ENCODE results near the gene FAM222A. TPM values are rescaled to one million over a fixed set of nuclear protein-coding genes. Genes with fewer than 3 reads are reported as not detected.

FAM222A gene
- total RNA-seq, 1 donor from 2014 or later = 0.73 TPM

DNA sequence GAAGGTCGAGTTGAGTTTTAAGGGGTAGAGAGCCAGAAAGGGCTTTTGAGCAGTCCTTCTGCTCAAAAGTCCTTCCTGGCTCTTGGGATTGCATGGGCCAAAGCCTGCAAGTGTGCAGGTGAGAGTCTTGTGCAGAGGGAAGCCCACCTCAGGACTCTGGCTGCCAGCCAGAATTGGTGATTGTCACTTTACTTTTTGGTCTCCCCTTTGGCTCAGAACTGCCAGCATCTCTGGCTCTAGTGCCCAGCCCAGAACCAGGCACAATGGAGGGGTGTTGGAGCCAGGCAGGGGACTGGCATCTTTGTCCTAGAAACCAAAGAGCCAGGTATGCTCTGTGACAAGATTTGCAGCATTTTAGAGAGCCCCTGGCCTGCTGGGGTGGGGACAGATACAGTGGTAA, 23.5 kb downstream of the FAM222A start:
- no peak for DNase-seq (ENCODE audit: low spot score)

DNA sequence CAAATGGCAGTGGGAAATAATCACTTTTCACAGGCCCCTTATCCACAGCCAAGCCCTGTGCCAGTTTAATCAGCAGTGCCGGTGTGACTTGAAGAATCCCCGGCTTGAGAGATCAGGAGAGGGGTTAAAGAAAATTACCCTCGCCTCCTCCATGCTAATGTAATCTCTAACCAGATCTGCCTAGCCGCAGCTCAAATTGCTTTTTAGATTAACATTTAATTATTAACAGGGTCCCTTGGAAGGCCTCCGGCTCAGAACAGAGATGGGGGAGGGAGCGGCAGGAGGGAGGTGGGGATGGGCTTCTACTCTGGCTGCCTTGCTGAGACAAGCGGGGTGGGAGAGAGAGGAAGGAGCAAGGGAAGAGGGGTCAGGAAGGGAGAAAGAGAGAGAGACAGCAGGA, 24.0 kb downstream of the FAM222A start:
- no peak for DNase-seq (ENCODE audit: low spot score)

DNA sequence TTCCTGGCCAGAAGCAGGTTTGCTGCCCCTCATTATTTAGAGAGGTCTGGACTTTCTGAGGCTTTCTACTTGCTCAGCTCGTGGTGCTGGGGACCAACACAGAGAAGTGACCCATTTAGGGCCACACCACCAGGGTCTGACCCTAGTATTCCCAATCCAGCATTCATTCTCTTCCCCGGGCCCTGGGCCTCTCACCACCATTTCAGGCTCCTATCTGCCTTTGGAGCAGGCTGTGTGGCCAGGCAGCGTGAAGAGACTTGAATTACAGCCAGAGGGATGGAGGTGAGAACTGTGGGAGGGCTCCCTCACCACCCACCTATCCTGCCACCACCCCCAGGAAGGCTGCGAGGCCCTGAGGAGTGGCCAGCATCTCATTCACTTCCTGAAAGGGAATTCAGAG, 24.6 kb downstream of the FAM222A start:
- DNase-seq (ENCODE audit: low spot score) = no peak

DNA sequence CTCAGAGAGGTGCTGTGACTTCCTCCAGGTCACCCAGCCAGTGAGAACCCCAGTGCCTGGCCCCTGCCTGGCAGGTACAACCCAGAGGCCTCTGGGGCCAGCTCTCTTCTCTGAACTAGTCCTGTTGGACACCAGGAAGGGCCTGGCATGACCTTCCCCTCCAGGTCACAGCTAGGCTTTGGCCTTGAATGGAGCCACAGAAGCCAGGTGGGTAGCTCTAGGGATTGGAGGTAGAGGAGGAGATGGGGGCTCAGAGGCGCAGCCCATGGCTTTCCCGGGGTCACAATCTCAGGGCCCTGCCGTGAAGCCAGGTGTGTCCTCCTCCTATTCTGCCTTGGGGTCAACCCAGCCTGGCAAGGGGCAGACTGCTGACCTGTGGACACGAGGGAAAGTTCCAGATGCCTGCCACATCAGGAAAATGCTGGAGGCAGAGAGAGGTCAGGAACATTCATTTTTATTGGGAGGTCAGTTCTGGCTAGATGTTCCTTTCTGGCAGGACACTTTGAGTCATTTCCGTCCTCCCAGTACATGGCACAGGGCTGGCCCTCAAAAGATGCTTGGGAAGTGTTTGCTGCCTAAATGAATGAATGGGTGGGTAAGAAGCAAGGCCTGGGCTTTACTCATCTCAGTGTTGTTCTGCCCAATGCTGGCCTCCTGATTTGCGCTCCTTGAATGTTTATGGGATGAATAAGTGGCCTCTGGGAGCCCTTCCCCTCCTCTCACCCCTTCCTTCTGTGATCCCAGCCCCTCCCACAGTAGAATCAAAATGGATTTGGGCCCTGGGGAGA, 25.4 kb downstream of the FAM222A start:
- DNase-seq (ENCODE audit: low spot score) = no peak

DNA sequence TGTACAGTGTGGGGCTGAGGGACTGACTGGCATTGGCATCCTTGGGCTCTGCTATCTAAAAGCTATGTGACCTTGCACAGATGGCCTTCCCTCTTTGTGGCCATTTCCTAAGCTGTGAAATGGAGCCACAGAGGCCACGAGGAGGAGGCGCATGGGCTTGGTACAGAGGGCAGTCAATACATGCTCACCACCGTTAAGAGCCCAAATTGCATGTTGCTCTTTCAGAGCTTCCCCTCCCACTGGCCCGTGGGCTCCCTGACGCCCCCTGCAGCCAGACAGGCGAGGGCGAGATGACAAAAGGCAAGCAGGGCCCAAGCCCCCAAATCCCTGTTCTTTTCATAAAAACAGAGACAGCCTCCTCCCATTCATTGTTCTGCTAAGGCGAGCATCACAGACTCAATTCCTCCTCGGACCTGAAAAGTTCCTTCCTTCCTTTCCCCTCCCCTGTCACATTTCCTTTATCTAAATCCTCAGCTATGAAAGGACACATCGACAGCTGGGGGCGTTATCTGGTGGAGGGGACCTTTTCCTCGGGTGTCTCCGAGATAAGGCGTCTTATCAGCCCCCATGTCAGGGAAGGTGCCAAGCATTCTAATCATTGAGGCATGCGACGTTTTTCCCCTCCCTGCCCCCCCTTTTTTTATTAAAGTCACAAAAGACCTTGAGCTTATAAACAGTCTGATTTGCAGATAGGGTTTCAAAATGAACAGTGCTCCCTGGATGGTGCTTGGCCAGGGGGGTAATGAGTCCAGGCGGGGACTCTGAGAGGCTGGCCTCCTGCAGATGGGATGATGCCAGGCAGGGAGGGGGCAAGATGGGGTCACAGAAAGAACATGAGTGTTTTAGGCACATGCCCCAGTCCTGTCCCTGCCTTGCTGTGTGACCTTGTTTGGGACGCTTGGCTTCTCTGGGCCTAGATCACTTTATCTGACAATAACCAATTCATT, 26.4 kb downstream of the FAM222A start:
- DNase-seq (ENCODE audit: low spot score) = no peak

DNA sequence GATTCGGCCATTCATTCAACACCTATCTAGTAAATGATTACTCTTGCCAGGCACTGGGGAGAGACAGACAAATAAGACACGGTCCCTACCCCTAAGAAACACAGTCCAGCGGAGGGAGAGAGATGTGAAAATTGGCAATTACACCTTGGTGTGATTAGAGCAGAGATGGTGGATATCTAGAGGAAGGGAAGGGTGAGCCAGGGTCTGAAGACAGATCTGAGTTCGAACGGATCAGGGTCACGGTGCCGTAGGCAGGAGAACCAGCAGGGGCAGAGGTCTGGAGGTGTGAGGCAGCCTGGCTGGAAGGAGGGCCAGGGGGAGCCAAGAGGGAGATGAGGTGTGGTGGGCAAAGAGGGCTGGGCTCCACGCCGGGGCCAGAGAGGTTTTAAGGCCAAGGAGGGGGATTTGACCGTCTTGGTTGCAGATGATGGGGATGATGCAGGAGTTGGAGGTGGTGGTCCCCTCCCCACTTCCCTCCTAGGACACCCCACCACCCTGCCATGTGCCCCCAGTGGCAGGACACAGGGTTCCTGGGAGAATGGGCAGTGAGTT, 27.1 kb downstream of the FAM222A start:
- DNase-seq (ENCODE audit: low spot score) = no peak

DNA sequence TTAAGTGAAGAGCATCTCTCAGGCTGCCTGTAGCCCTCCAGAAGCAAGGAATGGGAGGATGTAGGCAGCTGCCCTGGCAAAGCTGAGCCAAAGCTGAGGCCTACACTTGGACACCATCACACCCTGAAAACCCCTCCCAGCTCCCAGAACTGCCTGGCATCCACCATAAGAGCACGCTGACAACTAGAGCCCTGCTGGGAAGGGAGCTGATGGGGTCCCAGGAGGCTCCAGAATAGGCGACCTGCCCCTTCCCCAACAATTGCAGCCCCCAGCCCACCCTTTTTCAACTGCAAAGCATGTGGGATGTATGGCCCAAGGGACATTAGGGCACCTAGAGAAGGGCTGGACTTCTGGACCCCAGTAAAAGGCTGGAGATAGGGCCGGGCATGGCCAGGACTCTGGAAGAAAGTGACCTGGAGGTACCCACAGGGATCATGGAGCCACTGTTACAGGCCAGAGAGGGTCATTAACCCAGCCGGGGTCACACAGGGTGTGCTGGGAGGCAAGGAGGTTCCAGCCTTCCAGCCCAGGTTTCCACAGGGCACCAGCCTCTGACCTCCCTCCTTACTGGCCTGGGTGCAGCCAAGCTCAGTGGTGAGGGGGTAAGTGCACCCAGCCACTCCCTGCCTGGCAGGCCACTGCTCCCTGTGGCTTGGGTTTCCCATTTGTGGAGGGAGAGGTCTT, 27.8 kb downstream of the FAM222A start:
- DNase-seq (ENCODE audit: low spot score) = no peak

DNA sequence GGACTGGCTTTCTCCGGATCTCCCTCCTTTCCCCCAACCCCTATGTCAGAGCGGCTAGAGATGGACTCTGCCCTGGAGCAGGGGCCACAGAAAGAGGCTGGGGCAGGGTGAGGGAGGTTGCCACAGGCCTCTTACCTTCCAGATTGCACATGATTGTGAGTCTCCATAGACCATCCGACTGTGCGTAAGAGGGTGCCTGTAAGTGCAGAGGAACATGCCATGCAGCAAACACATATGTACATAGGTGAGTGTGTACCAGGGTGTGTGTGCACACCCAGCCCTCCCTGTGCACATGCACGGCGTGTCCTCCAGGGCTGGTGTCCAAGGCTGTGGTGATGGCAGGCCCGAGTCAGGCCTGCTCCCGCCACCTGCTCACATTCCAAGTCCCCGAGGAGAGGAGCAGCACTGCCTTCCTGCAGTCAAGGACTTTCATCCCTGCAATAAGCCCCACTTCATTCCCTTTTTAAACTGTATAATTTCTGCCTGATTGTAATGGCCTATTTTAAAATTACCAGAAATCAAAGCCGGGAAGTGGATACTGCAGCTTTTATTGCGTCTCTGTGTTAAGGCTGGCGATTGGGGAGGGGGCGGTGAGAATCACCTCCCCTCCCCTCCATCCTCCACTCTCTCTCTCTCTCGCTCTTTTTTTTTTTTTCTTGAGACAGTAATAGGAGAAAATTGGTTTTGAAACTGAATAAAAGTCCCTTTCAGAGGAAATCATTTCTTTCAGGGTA, 28.5 kb downstream of the FAM222A start:
- no peak for DNase-seq (ENCODE audit: low spot score)

DNA sequence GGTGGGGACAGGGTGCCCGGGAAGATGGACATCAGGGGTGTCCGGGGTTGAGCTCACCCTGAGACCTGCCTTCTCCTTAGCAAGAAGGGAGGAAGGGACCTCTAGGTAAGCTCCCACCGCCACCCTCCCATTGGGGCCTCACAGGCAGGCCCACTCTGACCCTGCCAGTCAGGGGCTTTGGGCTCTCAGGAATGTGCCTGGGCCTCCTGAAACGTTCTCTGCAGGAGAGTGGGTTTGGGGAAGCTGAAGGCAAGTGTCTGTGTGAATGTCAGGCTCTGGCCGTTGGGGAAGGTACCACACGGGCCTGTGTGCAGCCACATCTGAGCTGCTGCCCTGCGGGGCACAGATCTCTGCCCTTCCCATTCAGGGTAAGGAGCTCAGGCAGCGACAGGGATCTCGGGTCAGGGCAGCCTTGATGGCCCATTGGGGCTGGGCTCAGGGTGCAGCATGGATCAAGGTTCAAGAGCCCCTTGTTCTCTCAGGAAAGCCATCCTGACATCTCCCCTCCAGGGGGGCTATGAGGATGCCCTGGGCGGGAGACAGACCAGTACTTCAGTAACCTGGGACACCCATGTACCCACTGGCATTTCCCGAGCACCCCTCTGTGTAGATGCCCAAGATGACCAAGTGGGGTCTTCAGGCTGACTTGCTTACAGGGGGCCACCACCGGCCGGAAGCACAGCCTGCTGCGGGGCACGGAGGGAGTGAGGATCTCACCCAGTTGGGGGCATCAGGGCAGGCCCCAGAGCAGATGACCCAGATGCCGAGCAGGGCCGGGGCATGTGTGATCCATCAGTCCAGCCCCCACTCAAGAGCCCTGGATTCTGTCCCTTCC, 29.7 kb downstream of the FAM222A start:
- DNase-seq (ENCODE audit: low spot score) = no peak

DNA sequence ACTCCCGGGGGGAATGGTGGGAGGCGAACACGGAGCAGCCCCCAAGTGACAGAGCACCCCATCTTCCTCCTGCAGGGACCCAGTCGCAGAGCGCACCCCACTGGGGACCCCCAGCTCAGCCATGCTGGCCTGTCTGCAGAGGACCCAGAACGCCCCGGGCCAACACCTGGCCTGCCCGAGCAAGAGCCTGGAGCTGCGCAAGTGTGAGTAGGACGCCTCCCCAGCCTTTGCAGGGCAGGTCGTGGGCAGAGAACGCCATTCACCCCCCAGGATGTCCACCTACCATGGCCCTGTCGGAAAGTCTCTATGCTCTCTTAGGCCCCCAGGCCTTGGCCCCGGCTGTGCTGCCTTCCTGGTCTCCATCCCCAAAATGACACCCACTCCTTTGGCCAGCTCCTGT, 30.4 kb downstream of the FAM222A start:
- no peak for DNase-seq (ENCODE audit: low spot score)

DNA sequence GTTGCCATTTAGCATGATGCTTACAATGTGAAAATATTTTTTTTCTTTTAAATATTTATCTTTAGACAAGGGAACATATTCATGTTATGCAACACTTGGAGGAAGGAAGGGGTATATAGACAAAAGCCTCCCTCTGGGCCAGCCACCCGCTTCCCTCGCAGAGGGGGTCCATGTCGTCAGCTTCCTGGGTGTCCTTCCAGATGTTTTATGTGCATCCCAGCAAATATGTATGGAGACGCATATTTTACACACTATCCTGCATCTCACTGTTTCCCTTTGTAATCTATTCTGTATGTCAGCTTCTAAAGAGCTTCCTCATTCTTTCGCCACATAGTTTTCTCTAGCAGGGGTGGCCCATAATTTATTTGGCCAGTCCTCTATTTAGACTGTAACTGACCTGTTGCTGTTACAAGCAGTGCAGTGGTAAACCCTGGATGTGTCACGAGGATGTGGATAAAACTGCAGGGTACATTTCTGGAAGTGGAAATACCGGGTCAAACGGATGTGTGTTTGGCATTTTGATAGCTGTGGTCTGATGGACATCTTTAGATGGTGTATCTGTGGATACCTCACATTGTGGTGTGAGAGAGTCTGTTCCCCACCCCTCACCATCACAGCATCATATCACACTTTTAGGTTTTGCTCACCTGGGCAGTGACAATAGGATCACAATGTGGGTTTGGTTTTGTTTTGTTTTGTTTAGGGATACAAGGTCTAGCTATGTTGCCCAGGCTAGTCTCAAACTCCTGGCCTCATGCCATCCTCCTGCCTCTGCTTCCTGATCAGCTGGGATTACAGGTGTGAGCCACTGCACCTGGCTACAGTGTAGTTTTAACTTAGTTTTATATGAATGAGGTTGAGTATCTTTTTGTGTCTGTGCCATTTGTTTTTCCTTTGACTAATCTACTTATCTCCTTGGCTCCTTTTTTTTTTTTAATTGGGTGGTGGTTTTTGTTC, 31.6 kb downstream of the FAM222A start:
- DNase-seq (ENCODE audit: low spot score) = no peak

DNA sequence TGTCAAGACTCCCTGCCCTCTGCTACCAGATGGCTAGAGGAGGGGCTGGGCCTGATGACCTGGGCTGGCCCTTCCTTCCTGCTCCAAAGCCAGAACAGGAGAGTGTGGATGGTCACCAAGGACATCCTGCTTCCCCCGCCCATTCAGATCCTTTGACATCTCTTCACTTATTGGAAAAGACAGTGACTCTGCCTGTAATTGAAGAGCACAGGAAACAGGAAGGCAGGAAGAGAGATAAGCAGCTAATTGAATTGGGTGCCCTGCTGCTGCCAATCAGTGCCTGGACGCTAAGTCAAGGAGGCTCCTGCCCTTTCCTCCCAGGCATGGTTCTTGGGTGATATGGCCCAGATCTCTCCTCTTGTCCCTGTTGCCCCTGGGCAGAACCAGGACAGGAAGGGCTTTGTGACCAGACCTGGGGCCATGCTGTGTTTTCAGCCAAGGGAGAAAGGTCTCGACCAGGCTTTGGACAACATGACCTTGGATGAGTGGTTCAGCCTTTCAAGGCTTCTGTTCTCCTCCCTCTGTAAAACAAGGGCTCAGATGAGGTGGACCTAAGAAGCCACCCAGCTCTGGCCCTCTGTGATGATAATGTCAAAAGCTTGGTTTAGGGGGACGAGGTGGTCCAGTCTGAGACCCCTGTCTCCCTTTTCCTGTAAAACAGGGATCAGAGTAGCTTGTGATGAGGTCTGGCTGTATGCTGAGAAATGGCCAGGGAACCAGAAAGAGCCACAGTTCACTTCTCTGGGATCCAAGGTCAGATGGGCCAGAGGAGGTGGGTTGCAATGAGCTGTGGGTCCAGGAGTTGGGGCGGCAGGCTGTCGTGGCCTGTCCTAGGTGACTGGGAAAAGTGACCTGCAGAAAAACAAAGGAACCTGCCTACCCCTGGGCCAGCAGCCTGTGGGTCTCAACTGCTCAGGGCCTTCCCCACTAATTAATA, 38.8 kb downstream of the FAM222A start:
- no peak for DNase-seq (ENCODE audit: low spot score)

DNA sequence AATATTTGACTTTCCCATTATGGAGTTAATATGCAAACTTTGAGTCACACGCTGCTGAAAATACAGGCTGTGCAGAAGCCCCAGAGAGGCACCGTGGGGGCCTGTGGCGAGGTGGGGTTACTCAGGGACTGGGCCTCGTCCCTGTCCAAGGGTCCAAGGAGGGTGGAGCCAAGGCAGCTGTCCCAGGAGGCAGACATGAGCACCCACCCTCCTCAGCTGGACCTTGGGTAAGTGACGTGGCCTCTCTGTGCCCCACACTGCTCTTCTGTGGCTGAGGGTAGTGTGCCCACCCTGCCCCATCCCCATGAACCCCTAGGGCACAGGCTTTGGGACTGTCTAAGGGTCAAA, 39.4 kb downstream of the FAM222A start:
- DNase-seq (ENCODE audit: low spot score) = no peak

DNA sequence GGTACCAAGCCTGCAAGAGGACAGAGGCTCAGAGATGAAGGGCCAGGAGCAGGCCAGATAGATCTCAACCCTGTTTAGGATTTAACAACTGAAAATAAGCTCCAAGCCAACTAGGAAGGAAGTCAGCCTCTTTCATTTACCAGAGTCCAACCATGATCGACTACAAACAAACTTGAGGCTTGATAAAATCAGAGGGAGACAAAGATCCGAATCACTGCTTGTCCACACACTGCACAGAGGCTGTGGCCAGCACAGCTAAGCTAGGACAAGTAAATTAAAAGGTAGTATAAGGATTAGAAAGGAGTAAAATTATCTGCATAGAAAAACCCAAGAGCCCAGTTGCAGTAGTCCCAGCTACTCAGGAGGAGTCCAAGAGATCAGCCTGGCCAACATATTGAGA, 40.3 kb downstream of the FAM222A start:
- DNase-seq (ENCODE audit: low spot score) = no peak

DNA sequence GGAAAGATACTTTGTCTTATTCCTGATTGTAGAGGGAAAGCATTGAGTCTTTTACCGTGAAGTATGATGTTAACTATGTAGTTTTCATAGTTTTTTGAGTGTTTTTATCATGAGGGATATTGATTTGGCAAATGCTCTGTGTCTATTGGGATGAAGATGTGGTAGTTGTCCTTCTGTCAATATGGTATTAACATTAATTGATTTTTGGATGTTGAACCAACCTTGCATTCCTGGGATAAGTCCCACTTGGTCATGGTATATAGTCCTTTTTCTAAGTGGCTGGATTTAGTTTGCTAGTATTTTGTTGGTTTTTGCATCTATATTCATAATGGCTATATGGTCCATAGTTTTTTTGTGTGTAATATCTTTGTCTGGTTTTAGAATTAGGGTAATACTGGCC, 42.8 kb downstream of the FAM222A start:
- no peak for DNase-seq (ENCODE audit: low spot score)

DNA sequence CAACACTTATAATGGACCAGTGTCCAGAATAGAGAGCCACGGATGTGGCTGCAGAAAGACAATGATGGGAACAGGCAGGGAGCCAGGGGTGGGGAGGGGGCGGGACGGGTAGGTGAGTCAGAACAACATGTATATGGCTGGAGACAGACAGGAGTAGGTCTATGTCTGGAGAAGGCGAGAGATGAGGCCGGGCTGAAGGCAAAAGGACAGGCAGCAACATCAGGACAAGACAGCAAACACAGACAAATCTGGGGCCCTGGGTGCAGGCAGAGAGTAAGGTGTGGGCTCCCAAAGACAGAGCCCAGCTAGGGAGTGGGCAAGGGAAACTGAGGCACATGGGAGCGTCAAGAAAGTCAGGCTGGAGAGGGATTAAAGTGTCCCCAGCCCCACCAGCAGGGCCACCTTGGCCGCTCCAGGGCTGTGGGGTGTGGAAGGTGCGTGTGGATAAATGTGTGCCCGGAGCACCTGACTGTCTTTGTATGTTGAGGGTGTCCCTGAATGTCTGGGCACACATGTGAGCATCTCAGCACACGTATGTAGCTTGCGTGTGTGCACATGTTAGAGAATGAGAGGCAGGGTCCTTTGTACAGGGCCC, 44.1 kb downstream of the FAM222A start:
- DNase-seq (ENCODE audit: low spot score) = no peak
